Measurements from ENCODE around the gene AKAP6.
A peak's percentile ranks its signal among the peaks of the same experiment; 100 is the strongest.
"Not testable (repeated sequence)": the region's sequence is repeated elsewhere in the genome, so short reads cannot be mapped to it uniquely, and the experiment has no call there.

AKAP6 gene

GRCh38 chr14:32450919-32451675, 122.0 kb downstream of the AKAP6 start:
- DNase-seq: no peak

- DNase-seq: no peak
These were observed 125.0 kb downstream of the AKAP6 start for GRCh38 chr14:32453857-32454810.

- no peak for DNase-seq
These were observed 128.3 kb downstream of the AKAP6 start for GRCh38 chr14:32457213-32457920.

- DNase-seq: no peak
These were observed 129.6 kb downstream of the AKAP6 start for GRCh38 chr14:32458720-32459119.

GRCh38 chr14:32460267-32460666, 131.2 kb downstream of the AKAP6 start:
- DNase-seq: no peak

- not testable (repeated sequence) for DNase-seq
These were observed 133.5 kb downstream of the AKAP6 start for GRCh38 chr14:32462553-32462952.

- no peak for DNase-seq
These were observed 139.9 kb downstream of the AKAP6 start for GRCh38 chr14:32468955-32469354.

- peak; percentile 83 for DNase-seq
These were observed 140.5 kb downstream of the AKAP6 start for GRCh38 chr14:32469388-32470160.

- no peak for DNase-seq
These were observed 141.1 kb downstream of the AKAP6 start for GRCh38 chr14:32470161-32470715.

GRCh38 chr14:32471181-32471580, 142.1 kb downstream of the AKAP6 start:
- no peak for DNase-seq

GRCh38 chr14:32472076-32472475, 143.0 kb downstream of the AKAP6 start:
- no peak for DNase-seq

- peak; percentile 87 for DNase-seq
These were observed 143.7 kb downstream of the AKAP6 start for GRCh38 chr14:32472512-32473463.

GRCh38 chr14:32473464-32473855, 144.4 kb downstream of the AKAP6 start:
- DNase-seq: no peak

- no peak for DNase-seq
These were observed 145.5 kb downstream of the AKAP6 start for GRCh38 chr14:32474478-32475195.

- no peak for DNase-seq
These were observed 147.4 kb downstream of the AKAP6 start for GRCh38 chr14:32476532-32476931.

GRCh38 chr14:32477396-32477795, 148.3 kb downstream of the AKAP6 start:
- no peak for DNase-seq

- no peak for DNase-seq
These were observed 149.0 kb downstream of the AKAP6 start for GRCh38 chr14:32478050-32478449.

GRCh38 chr14:32480337-32480736, 151.2 kb downstream of the AKAP6 start:
- DNase-seq: no peak

GRCh38 chr14:32481707-32482106, 152.6 kb downstream of the AKAP6 start:
- DNase-seq: no peak

- DNase-seq: no peak
These were observed 162.4 kb downstream of the AKAP6 start for GRCh38 chr14:32491416-32492016.

All from NCI-H2029 (cell line).